Panc1 (cell line): ENCODE results near the gene ERN1. TPM values are rescaled to one million over a fixed set of nuclear protein-coding genes. Genes with fewer than 3 reads are reported as not detected.

Source experiments
- ATAC-seq: fragments of 200-7000 bp; cut with Tn5 transposase; 2 replicates; pipeline ENCODE4 v1.9.1; 2020; ENCODE audit warnings: mild to moderate bottlenecking, moderate library complexity
- BruUV-seq: library from RNA; stranded (reverse); fragments of 400-500 nt; replicated peaks from 2 replicates; lab custom pipeline; 2021; lab: Mats Ljungman, UMichigan
- CTCF ChIA-PET: fragments of 300-600 bp; sonication (Branson Sonifier 250); formaldehyde crosslinking; loops from one replicate; lab custom pipeline; 2022; ENCODE audit warnings: antibody characterized with exemption; lab: Charles Lee
- POLR2A ChIA-PET: fragments of 300-600 bp; sonication (Branson Sonifier 250); formaldehyde crosslinking; loops from one replicate; lab custom pipeline; 2022; ENCODE audit warnings: antibody characterized with exemption; lab: Charles Lee
- DNase-seq: peaks from one replicate; pipeline ENCODE4 v3.0.0-alpha.2; 2010; ENCODE audit warnings: low read depth, low spot score
- H3K27ac ChIP-seq: 2 replicates; pipeline ENCODE4 v1.5.1; 2011; ENCODE audit warnings: mild to moderate bottlenecking, low read length, inconsistent platforms
- H3K27me3 ChIP-seq: fragments of 200-500 bp; sonication (Bioruptor generic); 2 replicates; pipeline ENCODE4 v1.6.0; 2014; ENCODE audit warnings: low read length, inconsistent platforms; ENCODE audit not compliant: control insufficient read depth, insufficient read depth
- H3K36me3 ChIP-seq: fragments of 200-500 bp; sonication (Bioruptor generic); 2 replicates; pipeline ENCODE4 v1.5.1; 2014; ENCODE audit warnings: inconsistent platforms, mild to moderate bottlenecking, low read length, moderate library complexity; ENCODE audit not compliant: control insufficient read depth, insufficient read depth
- H3K4me1 ChIP-seq: 2 replicates; pipeline ENCODE4 v1.5.1; 2011; ENCODE audit warnings: inconsistent platforms, mild to moderate bottlenecking, low read length, moderate library complexity; ENCODE audit not compliant: control insufficient read depth, insufficient read depth
- H3K4me3 ChIP-seq, 2 experiments: 2 replicates each; pipeline ENCODE4 v1.5.1; 2011 to 2012; ENCODE audit warnings: low read depth in 2 of 2, low read length in 2 of 2, mild to moderate bottlenecking in 2 of 2, inconsistent platforms in 1 of 2, moderate library complexity in 1 of 2
- H3K9me3 ChIP-seq: fragments of 200-500 bp; sonication (Bioruptor generic); 2 replicates; pipeline ENCODE4 v1.5.1; 2014; ENCODE audit warnings: low read depth, mild to moderate bottlenecking, inconsistent platforms, low read length, moderate library complexity; ENCODE audit not compliant: control insufficient read depth, insufficient read depth
- POLR2AphosphoS5 ChIP-seq: IDR thresholded peaks from 2 replicates; pipeline ENCODE4 v1.6.1; 2012; ENCODE audit warnings: mild to moderate bottlenecking, low read depth, low read length, moderate library complexity
- SIN3A ChIP-seq: IDR thresholded peaks from 2 replicates; pipeline ENCODE4 v1.6.1; 2012; ENCODE audit warnings: low read depth, mild to moderate bottlenecking, low read length, moderate library complexity, borderline replicate concordance; ENCODE audit not compliant: insufficient read depth
- TCF7L2 ChIP-seq: IDR thresholded peaks from 2 replicates; pipeline ENCODE4 v1.6.1; 2011; ENCODE audit warnings: mild to moderate bottlenecking, low read depth, low read length, inconsistent platforms
- in situ Hi-C: cut with HindIII; loops from 2 replicates; pipeline ENCODE4 v1.10.0; 2016; ENCODE audit warnings: low sequenced_read_pairs, low pct_unique_long_range_greater_than_20kb
- intact Hi-C: fragments of 100-400 bp; cut with micrococcal nuclease; formaldehyde crosslinking; loops from one replicate; pipeline ENCODE4 v1.10.0; 2022; ENCODE audit not compliant: unreplicated experiment
- total RNA-seq: library from RNA; stranded (reverse); gene quantifications from one replicate; pipeline ENCODE4 v1.2.1, GENCODE V29; 2021; ENCODE audit not compliant: unreplicated experiment
- TF ChIP-seq, protein P1 (sequence below): fragments of 450-650 bp; IDR thresholded peaks from 2 replicates; pipeline ENCODE4 v1.5.1; 2017; ENCODE audit warnings: mild to moderate bottlenecking
- TF ChIP-seq, protein P2 (sequence below), 2 experiments: IDR thresholded peaks; 2 replicates each; pipeline ENCODE4 v1.6.1; 2011 to 2012; ENCODE audit warnings: low read depth in 2 of 2, control low read depth in 1 of 2, low read length in 1 of 2, mild to moderate bottlenecking in 1 of 2, moderate library complexity in 1 of 2; ENCODE audit not compliant: insufficient read depth in 1 of 2

Gene ERN1
- total RNA-seq, 1 experiment from 2014 or later = 12.1 TPM

DNA sequence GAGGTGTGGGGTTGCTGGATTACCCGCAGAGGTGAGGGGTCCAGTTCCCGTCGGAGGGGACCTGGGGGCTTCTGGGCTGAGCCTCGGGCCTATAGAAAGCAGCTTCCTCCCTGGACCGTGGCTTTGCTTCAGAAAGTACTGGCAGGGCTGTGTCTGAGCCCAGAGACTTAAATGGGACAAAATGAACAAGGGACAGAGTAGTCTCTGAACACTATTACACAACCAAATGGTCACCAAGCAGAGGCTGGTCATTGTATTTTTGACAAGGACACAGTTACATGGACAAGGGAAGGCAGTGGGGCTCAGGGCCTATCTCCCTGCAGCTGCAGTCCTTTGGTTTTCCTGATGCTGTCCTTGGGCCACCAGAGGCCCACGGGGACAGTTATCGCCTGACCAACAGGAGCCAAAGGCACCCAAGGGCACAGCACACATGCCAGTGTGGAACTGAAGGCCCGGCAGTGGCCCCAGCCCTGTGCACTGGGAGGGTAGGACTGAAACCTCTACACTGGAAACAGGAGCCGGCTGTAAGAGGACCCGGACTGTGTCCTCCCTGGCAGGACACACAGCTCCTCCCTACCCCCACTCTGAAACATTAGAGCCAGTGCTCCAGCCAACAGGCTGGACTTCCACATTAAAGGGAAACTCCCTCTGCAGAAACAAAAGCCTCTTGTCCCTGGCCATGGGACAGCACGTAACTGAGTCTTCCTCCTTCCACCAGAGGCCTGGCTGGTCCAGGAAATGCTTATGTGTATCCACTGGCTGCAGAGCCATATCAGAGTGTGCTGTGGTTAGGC is 26.0 kb upstream of the ERN1 start:
- TF ChIP-seq, protein P1, sequence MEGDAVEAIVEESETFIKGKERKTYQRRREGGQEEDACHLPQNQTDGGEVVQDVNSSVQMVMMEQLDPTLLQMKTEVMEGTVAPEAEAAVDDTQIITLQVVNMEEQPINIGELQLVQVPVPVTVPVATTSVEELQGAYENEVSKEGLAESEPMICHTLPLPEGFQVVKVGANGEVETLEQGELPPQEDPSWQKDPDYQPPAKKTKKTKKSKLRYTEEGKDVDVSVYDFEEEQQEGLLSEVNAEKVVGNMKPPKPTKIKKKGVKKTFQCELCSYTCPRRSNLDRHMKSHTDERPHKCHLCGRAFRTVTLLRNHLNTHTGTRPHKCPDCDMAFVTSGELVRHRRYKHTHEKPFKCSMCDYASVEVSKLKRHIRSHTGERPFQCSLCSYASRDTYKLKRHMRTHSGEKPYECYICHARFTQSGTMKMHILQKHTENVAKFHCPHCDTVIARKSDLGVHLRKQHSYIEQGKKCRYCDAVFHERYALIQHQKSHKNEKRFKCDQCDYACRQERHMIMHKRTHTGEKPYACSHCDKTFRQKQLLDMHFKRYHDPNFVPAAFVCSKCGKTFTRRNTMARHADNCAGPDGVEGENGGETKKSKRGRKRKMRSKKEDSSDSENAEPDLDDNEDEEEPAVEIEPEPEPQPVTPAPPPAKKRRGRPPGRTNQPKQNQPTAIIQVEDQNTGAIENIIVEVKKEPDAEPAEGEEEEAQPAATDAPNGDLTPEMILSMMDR = no peak
- TF ChIP-seq TCF7L2 = no peak
- TF ChIP-seq SIN3A = no peak
- ChIA-PET CTCF (no interaction called here), POLR2A (no interaction called here)
- DNase-seq = no peak
- H3K4me1 ChIP-seq = no peaks in the 10 kb centered on the region
- H3K9me3 ChIP-seq = no peaks in the 10 kb centered on the region
- H3K4me3 ChIP-seq = no peak overlapping the region
- in situ Hi-C loops (no loop called here), intact Hi-C loops (no loop called here)
- ATAC-seq = no peak; the same call in 1 of the 2 replicates
- no peaks in the 10 kb centered on the region for H3K36me3 ChIP-seq
- no peak overlapping the region for H3K27ac ChIP-seq
- BruUV-seq = no TSS peak
- no peaks in the 10 kb centered on the region for H3K27me3 ChIP-seq

DNA sequence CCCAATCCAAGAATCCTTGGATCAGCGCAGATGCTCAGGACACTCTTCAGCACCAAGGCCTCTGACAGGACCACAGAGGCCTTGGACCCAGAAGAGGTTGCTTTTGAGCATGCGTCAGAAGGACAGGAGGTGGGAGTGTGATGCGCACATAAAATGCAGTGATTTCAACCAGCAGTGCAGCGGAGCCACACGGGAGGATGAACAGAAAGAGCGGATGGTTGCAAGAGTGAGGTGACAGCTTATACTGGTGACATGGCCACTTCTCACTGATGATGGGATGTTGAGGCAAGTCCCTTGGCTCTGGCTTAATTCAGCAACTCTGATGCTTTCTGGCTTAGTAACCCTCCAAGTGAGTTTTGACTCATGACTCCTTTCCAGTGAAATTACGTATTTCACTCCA is 25.2 kb upstream of the ERN1 start:
- Histone ChIP-seq H3K27ac (no peak overlapping the region), H3K9me3 (no peaks in the 10 kb centered on the region), H3K4me1 (no peaks in the 10 kb centered on the region), H3K27me3 (no peaks in the 10 kb centered on the region), H3K4me3 (no peak overlapping the region), H3K36me3 (no peaks in the 10 kb centered on the region)
- in situ Hi-C loops = no loop called here
- ATAC-seq = no peak
- DNase-seq = no peak
- BruUV-seq = no TSS peak
- intact Hi-C loops = no loop called here
- CTCF ChIA-PET = no interaction called here
- TF ChIP-seq, protein P2, sequence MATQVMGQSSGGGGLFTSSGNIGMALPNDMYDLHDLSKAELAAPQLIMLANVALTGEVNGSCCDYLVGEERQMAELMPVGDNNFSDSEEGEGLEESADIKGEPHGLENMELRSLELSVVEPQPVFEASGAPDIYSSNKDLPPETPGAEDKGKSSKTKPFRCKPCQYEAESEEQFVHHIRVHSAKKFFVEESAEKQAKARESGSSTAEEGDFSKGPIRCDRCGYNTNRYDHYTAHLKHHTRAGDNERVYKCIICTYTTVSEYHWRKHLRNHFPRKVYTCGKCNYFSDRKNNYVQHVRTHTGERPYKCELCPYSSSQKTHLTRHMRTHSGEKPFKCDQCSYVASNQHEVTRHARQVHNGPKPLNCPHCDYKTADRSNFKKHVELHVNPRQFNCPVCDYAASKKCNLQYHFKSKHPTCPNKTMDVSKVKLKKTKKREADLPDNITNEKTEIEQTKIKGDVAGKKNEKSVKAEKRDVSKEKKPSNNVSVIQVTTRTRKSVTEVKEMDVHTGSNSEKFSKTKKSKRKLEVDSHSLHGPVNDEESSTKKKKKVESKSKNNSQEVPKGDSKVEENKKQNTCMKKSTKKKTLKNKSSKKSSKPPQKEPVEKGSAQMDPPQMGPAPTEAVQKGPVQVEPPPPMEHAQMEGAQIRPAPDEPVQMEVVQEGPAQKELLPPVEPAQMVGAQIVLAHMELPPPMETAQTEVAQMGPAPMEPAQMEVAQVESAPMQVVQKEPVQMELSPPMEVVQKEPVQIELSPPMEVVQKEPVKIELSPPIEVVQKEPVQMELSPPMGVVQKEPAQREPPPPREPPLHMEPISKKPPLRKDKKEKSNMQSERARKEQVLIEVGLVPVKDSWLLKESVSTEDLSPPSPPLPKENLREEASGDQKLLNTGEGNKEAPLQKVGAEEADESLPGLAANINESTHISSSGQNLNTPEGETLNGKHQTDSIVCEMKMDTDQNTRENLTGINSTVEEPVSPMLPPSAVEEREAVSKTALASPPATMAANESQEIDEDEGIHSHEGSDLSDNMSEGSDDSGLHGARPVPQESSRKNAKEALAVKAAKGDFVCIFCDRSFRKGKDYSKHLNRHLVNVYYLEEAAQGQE (IDR thresholded peaks at IDR 0.05; ENCODE audit: insufficient read depth in 1 of 2, low read depth in 2 of 2, low read length in 1 of 2) = no peak
- TF ChIP-seq TCF7L2 (no peak), POLR2AphosphoS5 (no peak), SIN3A (no peak)
- TF ChIP-seq, protein P1 = no peak
- POLR2A ChIA-PET = no interaction called here
